Neural cell (in vitro differentiated cells): ENCODE results near the gene RPIA.

Experiments used
- CTCF ChIP-seq: fragments of 450-650 bp; IDR thresholded peaks from 2 replicates; pipeline ENCODE4 v1.5.1; 2014; ENCODE audit warnings: antibody characterized with exemption, mild to moderate bottlenecking, moderate library complexity; ENCODE audit not compliant: poor library complexity, severe bottlenecking
- EZH2 ChIP-seq: fragments of 200-600, 300-800 bp; shearing (Covaris generic), sonication (generic); IDR thresholded peaks from 2 replicates; pipeline ENCODE4 v1.6.1; 2014; ENCODE audit warnings: antibody characterized with exemption, low read length, borderline replicate concordance, mild to moderate bottlenecking; ENCODE audit not compliant: insufficient read depth, poor library complexity, severe bottlenecking

- TF ChIP-seq CTCF (no peak), EZH2 (no peak)
These were observed 31.9 kb upstream of the RPIA start for GRCh38 chr2:88659538-88659915.
